Fibroblast of villous mesenchyme (primary cell): Measurements from ENCODE around the gene SIRT7. TPM values are rescaled to one million over a fixed set of nuclear protein-coding genes. Genes with fewer than 3 reads are reported as not detected.

Experiments used
- DNase-seq: peaks from one replicate; pipeline ENCODE4 v3.0.0-alpha.2; 2010; ENCODE audit warnings: low read depth
- H3K4me3 ChIP-seq: 2 replicates; pipeline ENCODE4 v1.5.1; 2011; ENCODE audit warnings: low read depth, mild to moderate bottlenecking, low read length
- CTCF ChIP-seq: IDR thresholded peaks from 2 replicates; pipeline ENCODE4 v1.5.1; 2012; ENCODE audit warnings: low read depth, mild to moderate bottlenecking, low read length; ENCODE audit not compliant: insufficient read depth
- total RNA-seq: library from RNA; depleted of rRNA; stranded (reverse); fragments of >200 nt; gene quantifications from 2 replicates; pipeline ENCODE4 v1.2.3, GENCODE V29; 2012

SIRT7 gene
- total RNA-seq, 1 donor, result 14.7 TPM

GRCh38 chr17:81867991-81868673 is 49.8 kb downstream of the SIRT7 start:
- TF ChIP-seq CTCF, result no peak
- H3K4me3 ChIP-seq, result no peak overlapping the region
- no peak for DNase-seq

- no peak for TF ChIP-seq CTCF
Measured at GRCh38 chr17:81867170-81867990, 50.6 kb downstream of the SIRT7 start.

GRCh38 chr17:81866440-81867169 is 51.4 kb downstream of the SIRT7 start:
- TF ChIP-seq CTCF, result no peak
- DNase-seq, result peak; percentile 55
- H3K4me3 ChIP-seq, result no peak overlapping the region

More at GRCh38 chr17:81867170-81867990, 50.6 kb downstream of the SIRT7 start:
- H3K4me3 ChIP-seq, result no peak overlapping the region
- DNase-seq, result peak; percentile 73

GRCh38 chr17:81865733-81866439 is 52.1 kb downstream of the SIRT7 start:
- DNase-seq, result peak; percentile 87
- no peak for TF ChIP-seq CTCF
- H3K4me3 ChIP-seq, result no peak overlapping the region

GRCh38 chr17:81865358-81865732 is 52.6 kb downstream of the SIRT7 start:
- no peak overlapping the region for H3K4me3 ChIP-seq
- DNase-seq, result no peak
- no peak for TF ChIP-seq CTCF
